Psoas muscle (tissue), 8 donors: Measurements from ENCODE around the gene EVI5. TPM values are rescaled to one million over a fixed set of nuclear protein-coding genes. Genes with fewer than 3 reads are reported as not detected.
A peak's percentile ranks its signal among the peaks of the same experiment; 100 is the strongest.

Experiments
- ATAC-seq, 4 donors: fragments of 200-7000 bp; cut with Tn5 transposase; one replicate each; pipeline ENCODE4 v1.9.1; 2020; ENCODE audit warnings: moderate library complexity in 3 of 4, mild to moderate bottlenecking in 2 of 4
- DNase-seq, 2 donors: peaks; one replicate each; pipeline ENCODE4 v3.0.0-alpha.2; 2020
- H3K27ac ChIP-seq: fragments of 200-600 bp; one replicate; pipeline ENCODE4 v1.8.0; 2022
- H3K27me3 ChIP-seq, 3 donors: fragments of 200-600 bp in 1 of 3; one replicate each; pipeline versions ENCODE4 v1.6.1 to v1.8.0; 2013 to 2022; ENCODE audit warnings: low read length in 2 of 3, mild to moderate bottlenecking in 2 of 3, moderate library complexity in 1 of 3; ENCODE audit not compliant: insufficient read depth in 3 of 3
- H3K36me3 ChIP-seq, 2 donors: fragments of 200-600 bp in 1 of 2; one replicate each; pipeline versions ENCODE4 v1.6.1 to v1.8.0; 2013 to 2022; ENCODE audit warnings: low read depth in 1 of 2, mild to moderate bottlenecking in 1 of 2, moderate library complexity in 1 of 2; ENCODE audit not compliant: insufficient read depth in 1 of 2
- H3K4me1 ChIP-seq: fragments of 200-600 bp; one replicate; pipeline ENCODE4 v1.8.0; 2022
- H3K4me3 ChIP-seq: fragments of 200-600 bp; one replicate; pipeline ENCODE4 v1.8.0; 2022; ENCODE audit warnings: mild to moderate bottlenecking
- H3K9me3 ChIP-seq: fragments of 200-600 bp; one replicate; pipeline ENCODE4 v1.8.0; 2022
- WGBS, 3 donors: extraction: QIAGEN DNeasy Blood & Tissue Kit; methylation state at CpG; one replicate each; pipeline versions ENCODE4 v1.1.6 to v1.1.7; 2013; 5-methylcytosine and 5-hydroxymethylcytosine counted together
- intact Hi-C, 2 donors: fragments of 100-400 bp; cut with DNase I; formaldehyde crosslinking; loops; one replicate each; pipeline versions ENCODE4 v1.11.0 to v1.14.2; 2022
- polyA plus RNA-seq, 3 donors: library from polyadenylated mRNA; stranded (reverse); fragments of 200-250 nt; gene quantifications; one replicate each; pipeline ENCODE4 v1.2.3, GENCODE V29; 2013
- total RNA-seq, 4 donors: library from RNA; stranded (reverse); fragmentation: NEBNext Ultra II Directional in 2 of 4; extraction: Animal tissue kit (Norgen Biotek cat#: 25700) in 2 of 4; gene quantifications; one replicate each; pipeline versions ENCODE4 v1.2.1 to v1.2.4, GENCODE V29; 2021 to 2023
- TF ChIP-seq, protein P1 (sequence below): fragments of 200-600 bp; IDR thresholded peaks from one replicate; pipeline ENCODE4 v1.8.0; 2022; ENCODE audit warnings: antibody characterized with exemption
- donor health status: healthy with polysubstance abuse.
- donor health status: DM: no; HTN: no; CAD: no; lungs with moderate emphysema.
- donor health status: Bipolar disorder and iron deficiency.
- donor health status: healthy.
- donor health status: DM: yes; HTN: yes; CAD: no.
- donor health status: DM: no; HTN: no; CAD: no.
- donor health status: DM: no; HTN: no; CAD: no.
- donor health status: DM: yes; HTN: yes; CAD: no.

The EVI5 gene
- total and polyA plus RNA-seq, 7 donors: 2.3 to 15.9 (median 6.3) TPM

DNA sequence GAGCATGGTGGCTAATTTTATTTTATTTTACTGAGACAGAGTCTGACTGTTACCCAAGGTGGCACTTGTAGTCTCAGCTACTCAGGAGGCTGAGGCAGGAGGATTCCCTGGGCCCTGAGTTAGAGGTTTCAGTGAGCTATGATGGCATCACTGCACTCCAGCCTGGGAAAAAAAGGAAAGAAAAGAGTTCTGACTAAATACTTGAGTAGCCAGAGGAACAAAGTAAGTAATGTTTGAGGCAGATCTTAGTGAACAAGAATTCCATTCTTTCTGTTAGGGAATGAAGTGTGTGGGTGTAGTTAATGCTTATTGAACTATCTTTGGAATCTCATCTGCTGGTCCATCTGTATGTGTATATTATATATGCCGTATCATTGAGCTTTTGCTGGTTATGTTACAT, 13.1 kb upstream of the EVI5 start:
- Histone ChIP-seq H3K27me3 (no peaks in the 10 kb centered on the region), H3K9me3 (peaks cover 6% of the 10 kb centered on the region), H3K4me3 (no peak overlapping the region), H3K36me3 (no peaks in the 10 kb centered on the region), H3K4me1 (no peaks in the 10 kb centered on the region), H3K27ac (no peak overlapping the region)
- ATAC-seq (no peak), DNase-seq (no peak)
- WGBS, 3 donors: 41 to 61% (median 48%) methylated on average over 1 of the region's 1 CpG
- intact Hi-C loops: no loop called here
- TF ChIP-seq, protein P1, sequence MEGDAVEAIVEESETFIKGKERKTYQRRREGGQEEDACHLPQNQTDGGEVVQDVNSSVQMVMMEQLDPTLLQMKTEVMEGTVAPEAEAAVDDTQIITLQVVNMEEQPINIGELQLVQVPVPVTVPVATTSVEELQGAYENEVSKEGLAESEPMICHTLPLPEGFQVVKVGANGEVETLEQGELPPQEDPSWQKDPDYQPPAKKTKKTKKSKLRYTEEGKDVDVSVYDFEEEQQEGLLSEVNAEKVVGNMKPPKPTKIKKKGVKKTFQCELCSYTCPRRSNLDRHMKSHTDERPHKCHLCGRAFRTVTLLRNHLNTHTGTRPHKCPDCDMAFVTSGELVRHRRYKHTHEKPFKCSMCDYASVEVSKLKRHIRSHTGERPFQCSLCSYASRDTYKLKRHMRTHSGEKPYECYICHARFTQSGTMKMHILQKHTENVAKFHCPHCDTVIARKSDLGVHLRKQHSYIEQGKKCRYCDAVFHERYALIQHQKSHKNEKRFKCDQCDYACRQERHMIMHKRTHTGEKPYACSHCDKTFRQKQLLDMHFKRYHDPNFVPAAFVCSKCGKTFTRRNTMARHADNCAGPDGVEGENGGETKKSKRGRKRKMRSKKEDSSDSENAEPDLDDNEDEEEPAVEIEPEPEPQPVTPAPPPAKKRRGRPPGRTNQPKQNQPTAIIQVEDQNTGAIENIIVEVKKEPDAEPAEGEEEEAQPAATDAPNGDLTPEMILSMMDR: no peak

DNA sequence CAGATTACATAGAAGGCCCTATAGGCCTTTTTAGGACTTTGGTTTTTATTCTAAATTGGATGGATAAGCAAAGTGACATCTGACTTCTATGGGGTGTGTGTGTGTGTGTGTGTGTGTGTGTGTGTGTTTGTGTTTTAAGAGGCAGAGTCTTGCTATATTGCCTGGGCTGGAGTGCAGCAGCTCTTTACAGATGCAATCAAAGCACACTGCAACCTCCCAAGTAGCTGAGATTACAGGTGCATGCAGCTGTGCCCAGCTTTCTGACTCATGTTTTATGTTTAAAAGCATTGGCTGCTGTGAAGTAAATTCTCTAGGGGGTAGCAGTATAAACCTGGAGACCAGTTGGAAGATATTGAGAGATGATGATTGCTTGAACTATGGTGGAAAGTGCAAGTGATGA, 12.4 kb upstream of the EVI5 start:
- Histone ChIP-seq H3K4me3 (no peak overlapping the region), H3K36me3 (no peaks in the 10 kb centered on the region), H3K27me3 (no peaks in the 10 kb centered on the region), H3K27ac (no peak overlapping the region), H3K4me1 (no peaks in the 10 kb centered on the region), H3K9me3 (peaks cover 6% of the 10 kb centered on the region)
- ATAC-seq (peak in 1 of 4 donors; percentile 48), DNase-seq (no peak)
- TF ChIP-seq, protein P1: no peak
- intact Hi-C loops: no loop called here

DNA sequence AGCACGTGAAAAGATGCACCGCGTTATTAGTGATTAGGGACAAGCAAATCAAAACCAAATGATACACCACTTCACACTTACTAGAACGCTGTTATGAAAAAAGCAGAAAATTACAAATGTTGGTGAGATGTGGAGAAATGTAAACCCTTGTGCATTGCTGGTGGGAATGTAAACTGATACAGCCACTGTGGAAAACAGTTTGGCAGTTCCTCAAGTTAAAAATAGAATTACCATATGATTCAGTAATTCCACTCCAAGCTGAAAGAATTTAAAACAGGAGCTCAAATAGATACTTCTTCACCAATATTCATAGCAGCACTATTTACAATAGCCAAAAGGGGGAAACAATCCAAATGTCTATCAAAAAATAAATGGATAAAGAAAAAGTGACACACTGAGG, 10.3 kb upstream of the EVI5 start:
- Histone ChIP-seq H3K9me3 (peaks cover 6% of the 10 kb centered on the region), H3K4me1 (no peaks in the 10 kb centered on the region), H3K36me3 (no peaks in the 10 kb centered on the region), H3K27ac (no peak overlapping the region), H3K27me3 (no peaks in the 10 kb centered on the region), H3K4me3 (no peak overlapping the region)
- intact Hi-C loops: no loop called here
- TF ChIP-seq, protein P1: no peak
- 58 to 61% (median 61%) methylated on average over 4 of the region's 4 CpGs for WGBS, 3 donors
- no peak for ATAC-seq
- no peak for DNase-seq

DNA sequence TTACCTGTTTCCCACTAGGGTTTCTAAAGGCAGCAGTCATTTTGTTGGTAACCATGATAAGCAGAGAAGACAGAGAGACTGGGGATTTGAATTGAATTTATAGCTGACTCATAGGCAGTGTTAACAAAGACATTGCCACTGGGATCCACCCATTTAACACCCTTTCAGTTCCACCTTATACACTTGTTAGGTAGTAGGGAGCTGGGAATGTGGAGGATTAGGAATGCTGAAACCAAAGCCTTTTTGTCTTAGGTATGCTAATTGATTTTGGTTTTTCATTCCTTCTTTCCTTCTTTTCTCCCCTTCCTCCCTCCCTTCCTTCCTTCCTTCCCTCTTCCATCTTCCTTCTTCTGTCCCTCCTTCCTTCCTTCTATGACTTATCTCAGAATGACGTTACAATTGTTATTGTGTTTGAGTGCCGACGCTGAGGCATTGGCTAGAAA, 7.5 kb upstream of the EVI5 start:
- TF ChIP-seq, protein P1: no peak
- Histone ChIP-seq H3K27ac (no peak overlapping the region), H3K4me3 (no peak overlapping the region), H3K36me3 (no peaks in the 10 kb centered on the region), H3K9me3 (peaks cover 6% of the 10 kb centered on the region), H3K27me3 (no peaks in the 10 kb centered on the region), H3K4me1 (no peaks in the 10 kb centered on the region)
- WGBS, 3 donors: 63 to 69% (median 65%) methylated on average over 3 of the region's 3 CpGs
- ATAC-seq (peak in 2 of 4 donors; percentile 45 to 58), DNase-seq (no peak)
- intact Hi-C loops: no loop called here

DNA sequence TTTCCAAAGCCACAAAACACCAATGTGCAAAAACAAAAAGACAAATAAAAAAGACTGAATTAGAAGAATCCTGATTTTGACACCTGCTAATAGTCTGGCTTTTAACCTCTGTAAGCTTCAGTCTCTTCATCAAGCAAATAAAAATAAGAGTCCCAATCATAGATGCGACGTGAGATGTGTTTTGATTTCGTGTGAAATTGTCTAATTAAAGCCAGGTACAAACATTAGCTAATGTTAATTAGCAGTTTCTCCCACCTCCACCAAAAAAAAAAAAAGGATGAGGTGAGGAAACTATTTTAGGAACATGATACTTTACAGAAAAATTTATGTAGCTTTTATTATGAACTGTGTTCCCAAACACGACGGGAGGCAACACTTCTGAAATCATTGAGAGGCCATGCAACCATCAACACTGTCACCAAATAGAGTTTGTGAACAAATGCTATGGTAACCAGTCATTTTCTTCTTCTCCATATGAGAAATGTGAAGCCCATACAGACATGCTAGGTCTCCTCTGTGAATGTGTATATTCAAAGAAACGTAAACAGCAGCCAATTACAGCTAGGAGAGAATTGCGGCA, 6.7 kb upstream of the EVI5 start:
- 46 to 52% (median 49%) methylated on average over 7 of the region's 7 CpGs for WGBS, 3 donors
- Histone ChIP-seq H3K9me3 (peaks cover 6% of the 10 kb centered on the region), H3K36me3 (no peaks in the 10 kb centered on the region), H3K27ac (no peak overlapping the region), H3K4me1 (no peaks in the 10 kb centered on the region), H3K27me3 (no peaks in the 10 kb centered on the region), H3K4me3 (no peak overlapping the region)
- DNase-seq (no peak), ATAC-seq (peak in 1 of 4 donors; percentile 64)
- intact Hi-C loops: no loop called here
- TF ChIP-seq, protein P1: no peak
